ENCODE measurements around the gene PSMD11. TPM values are rescaled to one million over a fixed set of nuclear protein-coding genes. Genes with fewer than 3 reads are reported as not detected.

The PSMD11 gene
- total RNA-seq, 4 donors from 2014 or later, result 41.7 to 68.7 (median 64.9) TPM

- TF ChIP-seq POLR2AphosphoS5 (IDR thresholded peaks at IDR 0.05) (no peak), CTCF (IDR thresholded peaks at IDR 0.05) (no peak), POLR2A (IDR thresholded peaks at IDR 0.05) (no peak), EP300 (IDR thresholded peaks at IDR 0.05) (no peak)
- H3K36me3 ChIP-seq, result no peaks in the 10 kb centered on the region
- H3K4me3 ChIP-seq, result no peak overlapping the region
- H3K4me1 ChIP-seq, result peaks cover 0 to 12% (median 0%) of the 10 kb centered on the region in 3 donors
- H3K27me3 ChIP-seq, result no peaks in the 10 kb centered on the region
- ATAC-seq, result no peak
- no peaks in the 10 kb centered on the region for H3K9me3 ChIP-seq
- 61 to 73% methylated on average over 7 to 8 of the region's 10 CpGs for WGBS, 2 donors (ENCODE audit: low coverage in 1 of 2)
- no peak overlapping the region for H3K27ac ChIP-seq
Measured at GRCh38 chr17:32502710-32503109, 58.4 kb downstream of the PSMD11 start.

GRCh38 chr17:32503251-32504165 lies 59.2 kb downstream of the PSMD11 start:
- TF ChIP-seq CTCF (IDR thresholded peaks at IDR 0.05), result no peak
- no peak for TF ChIP-seq POLR2A (IDR thresholded peaks at IDR 0.05)
- no peak for TF ChIP-seq EP300 (IDR thresholded peaks at IDR 0.05)
- TF ChIP-seq POLR2AphosphoS5 (IDR thresholded peaks at IDR 0.05), result no peak
- no peak overlapping the region for H3K27ac ChIP-seq
- H3K27me3 ChIP-seq, result no peaks in the 10 kb centered on the region

DNA sequence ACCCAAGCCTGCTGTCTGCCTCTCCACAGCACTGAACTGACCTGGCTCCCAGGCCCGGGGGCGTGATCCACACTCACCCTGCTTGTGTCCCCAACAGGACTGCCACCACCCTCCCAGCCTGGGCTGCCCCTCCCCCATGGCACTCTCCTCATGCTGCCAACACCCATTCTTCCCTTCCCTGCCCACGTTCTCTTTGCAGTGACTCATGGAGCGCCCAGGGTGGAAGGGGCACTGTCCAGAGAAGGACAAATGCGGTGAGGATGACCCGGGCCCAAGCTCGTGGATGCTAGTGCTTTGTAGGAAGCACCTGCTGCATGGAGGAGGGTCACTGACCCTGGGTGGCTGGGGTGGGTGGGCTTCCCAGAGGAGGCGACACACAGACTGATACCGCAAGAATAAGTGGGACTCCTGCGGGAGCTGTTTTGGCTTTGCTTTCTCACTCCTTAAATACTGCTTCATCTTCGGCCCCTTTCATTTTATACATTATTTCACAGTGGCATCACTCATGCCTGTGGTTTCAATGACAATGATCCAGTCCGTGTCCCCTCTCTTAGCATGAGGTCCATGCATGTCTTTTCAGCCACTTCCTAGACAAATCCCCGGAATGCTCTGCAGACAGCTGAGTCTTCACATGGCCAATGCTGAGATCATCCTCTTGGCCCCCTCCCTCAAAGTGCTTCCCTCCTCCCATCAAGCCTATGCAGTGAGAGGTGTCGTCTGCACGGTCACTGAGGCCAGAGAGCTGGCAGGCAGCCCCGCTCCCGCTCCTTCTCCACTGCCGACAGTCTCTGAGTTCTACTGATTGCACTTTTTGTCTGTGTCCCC lies 60.1 kb downstream of the PSMD11 start:
- Histone ChIP-seq H3K27ac (no peak overlapping the region), H3K27me3 (no peaks in the 10 kb centered on the region), H3K4me1 (peaks cover 0 to 12% (median 0%) of the 10 kb centered on the region in 3 donors), H3K36me3 (no peaks in the 10 kb centered on the region), H3K9me3 (no peaks in the 10 kb centered on the region), H3K4me3 (no peak overlapping the region)
- no peak for ATAC-seq
- WGBS, 2 donors (ENCODE audit: low coverage in 1 of 2), result 75 to 80% methylated on average over 9 to 11 of the region's 18 CpGs
- TF ChIP-seq POLR2A (IDR thresholded peaks at IDR 0.05) (no peak), POLR2AphosphoS5 (IDR thresholded peaks at IDR 0.05) (no peak), CTCF (IDR thresholded peaks at IDR 0.05) (no peak), EP300 (IDR thresholded peaks at IDR 0.05) (no peak)

More at GRCh38 chr17:32503251-32504165, 59.2 kb downstream of the PSMD11 start:
- no peaks in the 10 kb centered on the region for H3K36me3 ChIP-seq
- H3K9me3 ChIP-seq, result no peaks in the 10 kb centered on the region
- H3K4me3 ChIP-seq, result no peak overlapping the region
- H3K4me1 ChIP-seq, result peaks cover 0 to 12% (median 0%) of the 10 kb centered on the region in 3 donors
- WGBS, 2 donors (ENCODE audit: low coverage in 1 of 2), result 28 to 81% methylated on average over 2 of the region's 7 CpGs
- ATAC-seq, result no peak

GRCh38 chr17:32508926-32509325 lies 64.6 kb downstream of the PSMD11 start:
- Histone ChIP-seq H3K4me3 (no peak overlapping the region), H3K36me3 (no peaks in the 10 kb centered on the region), H3K9me3 (no peaks in the 10 kb centered on the region), H3K27me3 (no peaks in the 10 kb centered on the region), H3K4me1 (peaks cover 0 to 8% (median 0%) of the 10 kb centered on the region in 3 donors), H3K27ac (no peak overlapping the region)
- WGBS, 2 donors (ENCODE audit: low coverage in 1 of 2), result 81 to 87% methylated on average over 5 of the region's 5 CpGs
- no peak for ATAC-seq
- no peak for TF ChIP-seq POLR2A (IDR thresholded peaks at IDR 0.05)
- TF ChIP-seq EP300 (IDR thresholded peaks at IDR 0.05), result no peak
- TF ChIP-seq CTCF (IDR thresholded peaks at IDR 0.05), result no peak
- no peak for TF ChIP-seq POLR2AphosphoS5 (IDR thresholded peaks at IDR 0.05)

Data from gastroesophageal sphincter (tissue), 4 donors.